NOMO-1 treated with dmso at 0.1 percent for 144 hours (cell line): ENCODE data around the gene ALPI.

ENCODE experiments used
- DNase-seq: peaks from one replicate; lab custom pipeline; 2025; ENCODE audit not compliant: unreplicated experiment; lab: John Stamatoyannopoulos, UW

The ALPI gene

DNA sequence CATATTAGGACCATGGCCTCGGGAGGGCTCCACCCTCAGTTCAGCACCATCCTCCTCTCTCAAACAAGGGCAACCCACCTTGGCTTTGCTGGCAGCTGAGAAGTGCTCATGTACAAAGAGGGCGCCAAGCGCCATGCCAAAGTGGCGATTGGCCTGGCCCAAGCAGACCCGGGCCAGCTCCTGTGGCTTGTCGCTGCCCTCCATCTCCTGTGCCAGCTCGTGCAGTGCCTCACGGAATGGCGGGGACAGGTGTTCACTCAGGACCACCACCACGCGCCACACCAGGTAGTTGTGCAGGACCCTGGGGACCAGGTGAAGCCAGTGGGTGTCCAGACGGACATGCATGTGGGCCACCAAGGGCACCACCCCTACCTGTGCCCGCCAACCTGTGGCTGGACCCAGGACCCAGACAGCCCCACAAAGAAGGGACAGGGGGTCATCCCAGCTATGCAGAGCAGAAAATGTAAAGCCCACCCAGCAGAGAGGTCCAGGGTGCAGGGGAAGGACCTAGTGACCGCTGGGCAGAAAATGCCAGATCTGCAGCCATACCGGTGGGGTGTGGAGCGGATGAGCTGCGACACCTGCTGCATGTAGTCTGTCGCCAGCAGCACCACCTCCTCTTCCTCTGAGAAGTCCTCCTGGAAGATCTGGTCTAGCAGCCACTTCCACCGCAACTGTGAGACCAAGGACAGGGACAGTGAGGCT lies 28.1 kb downstream of the ALPI start:
- no peak for DNase-seq

DNA sequence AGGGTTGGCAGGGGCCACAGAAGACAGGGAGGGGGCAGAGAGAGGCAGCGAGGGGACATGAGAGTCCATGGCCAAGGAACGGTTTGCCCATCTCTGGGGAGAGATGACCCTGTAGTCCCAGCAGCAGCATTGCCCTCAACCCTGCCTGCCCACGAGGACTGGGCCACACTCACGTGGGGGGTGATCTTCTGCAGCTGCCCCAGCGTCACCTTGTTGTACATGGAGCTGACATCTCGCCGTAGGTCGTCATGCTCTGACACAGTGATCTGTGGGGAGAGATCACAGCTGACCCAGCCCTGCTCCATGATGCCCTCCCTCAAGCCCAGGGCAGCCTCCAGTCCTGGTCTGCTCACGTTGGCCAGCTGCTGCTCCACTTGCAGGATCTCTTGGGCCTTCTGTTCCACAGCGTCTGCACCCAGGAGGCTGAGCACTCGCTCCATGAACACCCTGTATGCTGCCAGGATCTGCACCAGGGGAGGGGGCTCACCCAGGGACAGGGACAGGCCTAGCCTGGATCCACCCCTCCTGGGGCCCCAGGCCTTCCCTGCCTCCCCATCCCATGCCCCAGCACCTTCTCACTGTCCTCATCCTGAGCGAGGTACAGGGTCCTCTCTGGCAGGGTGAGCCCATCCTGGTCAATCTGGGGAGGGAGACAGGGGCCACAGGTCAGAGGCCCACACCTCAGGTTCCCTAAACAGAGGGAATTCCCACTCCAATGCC lies 28.8 kb downstream of the ALPI start:
- no peak for DNase-seq

DNA sequence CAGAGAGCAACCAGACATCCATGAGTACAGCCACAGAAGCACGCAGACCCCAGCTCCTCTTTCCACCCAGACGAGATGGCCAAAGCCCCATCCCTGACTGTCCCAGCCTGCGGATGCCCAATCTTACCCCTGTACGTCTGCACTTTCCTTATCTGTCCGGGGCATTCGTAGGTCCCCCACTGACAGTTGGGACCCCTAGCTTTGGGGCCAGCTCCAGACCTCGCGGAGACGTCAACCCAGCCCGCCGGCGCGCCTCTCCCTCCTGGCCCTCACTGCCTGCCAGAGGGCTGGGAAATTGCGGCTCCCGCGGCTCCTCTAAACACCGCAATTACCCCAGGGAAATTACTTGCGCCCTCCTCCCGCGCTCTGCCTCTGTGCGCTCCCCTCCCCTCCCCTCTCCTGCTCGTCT lies 29.4 kb downstream of the ALPI start:
- DNase-seq = no peak

DNA sequence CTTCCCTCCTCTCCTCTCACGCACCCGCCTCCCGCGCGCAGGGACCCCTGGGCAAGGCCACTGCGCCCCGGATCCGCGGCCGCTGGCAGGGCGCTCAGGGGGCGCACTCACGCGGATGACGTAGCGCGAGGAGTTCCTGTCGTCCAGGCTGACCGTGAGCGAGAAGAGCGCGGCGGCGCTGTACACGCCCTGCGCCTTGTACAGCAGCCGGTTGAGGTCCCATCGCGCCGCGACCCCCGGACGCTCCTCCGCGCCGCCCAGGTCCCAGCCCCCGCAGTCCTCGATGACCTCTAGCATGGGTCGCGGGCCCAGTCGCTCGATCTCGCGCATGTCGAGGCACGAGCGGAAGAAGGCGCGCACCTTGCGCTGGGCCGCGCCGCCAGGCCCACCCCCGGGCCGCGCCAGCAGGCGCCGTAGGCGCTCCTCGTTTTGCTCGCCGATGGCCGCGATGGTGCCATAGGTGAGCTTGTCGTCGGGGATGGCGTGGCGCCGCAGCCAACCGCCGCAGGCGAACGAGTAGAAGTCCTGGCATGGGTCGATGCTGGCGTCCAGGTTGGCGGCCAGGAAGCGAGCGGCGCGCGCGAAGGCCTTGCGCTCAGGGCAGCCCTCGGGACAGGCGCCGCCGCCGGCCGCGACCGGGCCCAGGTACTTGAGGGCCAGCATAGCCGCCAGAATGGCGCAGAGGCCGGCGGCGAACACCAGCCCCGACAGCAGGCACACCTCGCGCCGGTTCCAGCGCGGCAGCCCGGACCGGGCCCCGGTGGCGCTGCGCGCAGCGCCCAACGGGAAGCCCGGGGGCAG lies 30.0 kb downstream of the ALPI start:
- DNase-seq = no peak

DNA sequence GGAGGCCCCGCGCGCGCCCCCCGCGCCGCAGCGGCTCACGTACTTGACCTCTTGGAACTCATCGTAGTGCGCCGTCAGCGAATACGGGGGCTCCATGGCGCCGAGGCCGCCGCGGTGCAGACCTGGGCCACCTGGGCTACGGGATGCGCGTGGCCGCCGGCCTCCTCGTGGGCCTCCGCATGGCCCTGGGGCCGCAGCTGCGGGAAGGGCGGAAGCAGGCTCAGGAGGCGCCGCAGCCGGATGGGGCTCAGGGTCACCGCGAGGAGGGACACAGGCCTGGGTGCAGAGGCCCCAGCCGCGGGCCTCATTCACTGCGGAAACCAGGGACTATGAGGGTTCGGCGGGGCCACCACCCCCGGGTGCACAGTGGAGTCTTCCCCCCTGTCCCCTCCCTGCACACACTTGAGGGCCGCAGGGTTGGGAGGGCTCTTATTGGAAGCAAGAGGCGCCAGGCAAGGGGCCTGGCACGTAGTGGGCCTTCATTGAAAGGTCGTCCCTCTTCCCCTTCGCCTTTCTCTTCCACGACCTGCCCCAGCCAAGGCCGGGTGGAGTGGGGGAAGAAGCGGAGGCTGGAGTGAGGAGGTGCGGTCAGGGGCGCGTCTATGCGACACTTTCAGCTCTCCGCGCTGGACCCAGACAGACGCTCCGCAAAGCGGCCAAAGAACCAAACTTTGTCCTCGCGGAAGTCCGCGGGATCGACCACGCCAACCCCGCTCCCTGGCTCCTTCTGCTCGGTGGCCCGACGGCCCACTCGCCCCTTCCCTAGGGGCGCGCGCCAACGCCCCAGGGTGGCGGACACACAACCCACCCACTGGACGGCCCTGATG lies 30.8 kb downstream of the ALPI start:
- DNase-seq = no peak

DNA sequence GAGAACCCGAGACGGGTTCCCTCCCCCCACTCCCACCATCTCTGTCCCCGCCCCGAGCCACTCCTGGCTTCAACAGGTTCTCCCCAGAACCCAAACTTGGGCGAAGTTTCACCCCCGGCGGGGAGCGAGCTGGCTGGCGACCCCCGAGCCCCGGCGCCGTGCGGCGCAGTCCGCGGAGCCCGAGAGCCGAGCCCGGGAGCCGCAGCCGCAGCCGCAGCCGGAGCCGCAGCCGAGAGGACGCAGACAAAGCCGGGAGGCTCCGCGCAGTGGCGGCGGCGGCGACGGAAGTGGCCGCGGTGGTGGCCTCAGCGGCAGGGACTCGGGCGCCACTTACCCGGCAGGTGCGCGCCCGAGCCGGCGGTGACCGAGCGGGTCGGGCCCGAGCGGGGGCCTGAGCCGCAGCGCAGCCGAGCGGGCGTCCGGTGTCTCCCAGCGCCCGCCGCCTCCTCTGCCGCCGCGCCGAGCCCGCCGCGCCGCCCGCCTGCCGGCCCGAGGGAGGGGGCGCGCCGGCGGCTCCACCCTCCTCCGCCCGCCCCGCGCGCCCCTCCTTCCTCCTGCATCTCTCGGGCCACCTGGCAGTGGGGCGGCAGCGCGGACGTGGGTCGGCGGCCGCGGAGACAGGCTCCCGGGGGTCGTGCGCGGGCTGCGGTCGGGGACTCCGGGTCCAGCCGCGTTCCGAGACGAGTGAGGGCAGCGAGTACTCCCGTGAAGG lies 31.6 kb downstream of the ALPI start, which contains the start of gene ECEL1:
Gene ECEL1 (minus strand): TSS at position 450 of the 712 bp plus-strand sequence. CDS start 1,181 bp downstream, outside the sequence.
- no peak for DNase-seq

DNA sequence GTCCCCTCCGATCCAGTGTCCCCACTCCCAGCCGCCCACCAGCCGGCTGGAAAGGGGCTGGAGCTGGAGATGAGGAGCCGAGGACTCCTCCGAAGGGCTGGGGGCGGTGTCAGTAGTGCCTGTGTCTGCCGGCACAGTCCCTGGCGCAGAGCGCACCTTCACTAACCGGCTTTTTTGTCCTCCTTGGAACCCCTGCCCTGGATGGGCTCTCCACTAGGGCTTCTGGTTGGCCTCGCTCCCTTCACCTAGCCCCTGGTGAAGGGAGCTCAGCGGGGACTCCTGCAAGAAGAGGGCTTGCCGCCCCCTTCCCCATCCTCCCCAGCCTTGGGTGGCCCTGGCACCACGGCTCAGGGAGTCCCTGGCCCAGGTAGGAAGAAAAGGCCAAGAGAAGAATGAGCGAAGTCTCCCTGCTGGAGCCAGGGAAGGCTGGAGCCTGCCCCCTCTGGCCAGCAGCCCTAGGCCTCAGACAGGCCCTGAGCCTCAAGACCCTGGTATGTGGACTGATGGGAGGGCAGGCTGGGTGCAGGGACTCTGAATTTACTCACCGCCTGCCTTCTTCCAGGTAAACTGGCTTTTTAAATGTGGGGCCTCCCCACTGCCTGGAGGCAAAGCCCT lies 32.3 kb downstream of the ALPI start:
- no peak for DNase-seq

DNA sequence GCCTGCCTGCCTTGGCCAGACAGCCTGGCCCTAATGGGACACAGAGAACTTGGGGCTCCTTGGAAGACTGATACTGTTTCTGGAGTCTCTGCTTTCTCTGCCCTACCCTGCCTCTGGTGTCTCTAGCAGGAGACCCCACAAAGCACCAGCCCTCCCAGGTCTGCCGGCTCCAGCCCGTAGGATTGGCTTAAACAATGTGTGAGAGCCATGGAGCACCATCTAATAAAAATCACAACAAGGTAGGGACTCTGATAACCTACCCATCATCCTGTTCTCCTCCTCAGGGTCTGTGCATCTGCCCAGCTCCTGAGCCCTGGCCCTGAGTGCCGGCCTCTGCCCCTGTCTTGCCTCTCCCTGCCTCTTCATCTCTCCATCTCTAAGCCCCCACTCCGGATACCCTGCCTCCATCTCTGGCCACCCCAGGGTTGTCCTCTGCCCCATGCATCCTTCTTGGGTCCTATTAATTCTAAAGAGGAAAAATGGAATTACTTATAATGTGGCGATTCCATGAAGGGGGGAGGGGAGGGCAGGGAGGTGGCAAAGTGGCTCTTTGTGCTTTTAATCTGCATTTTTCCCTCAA lies 32.9 kb downstream of the ALPI start:
- no peak for DNase-seq

DNA sequence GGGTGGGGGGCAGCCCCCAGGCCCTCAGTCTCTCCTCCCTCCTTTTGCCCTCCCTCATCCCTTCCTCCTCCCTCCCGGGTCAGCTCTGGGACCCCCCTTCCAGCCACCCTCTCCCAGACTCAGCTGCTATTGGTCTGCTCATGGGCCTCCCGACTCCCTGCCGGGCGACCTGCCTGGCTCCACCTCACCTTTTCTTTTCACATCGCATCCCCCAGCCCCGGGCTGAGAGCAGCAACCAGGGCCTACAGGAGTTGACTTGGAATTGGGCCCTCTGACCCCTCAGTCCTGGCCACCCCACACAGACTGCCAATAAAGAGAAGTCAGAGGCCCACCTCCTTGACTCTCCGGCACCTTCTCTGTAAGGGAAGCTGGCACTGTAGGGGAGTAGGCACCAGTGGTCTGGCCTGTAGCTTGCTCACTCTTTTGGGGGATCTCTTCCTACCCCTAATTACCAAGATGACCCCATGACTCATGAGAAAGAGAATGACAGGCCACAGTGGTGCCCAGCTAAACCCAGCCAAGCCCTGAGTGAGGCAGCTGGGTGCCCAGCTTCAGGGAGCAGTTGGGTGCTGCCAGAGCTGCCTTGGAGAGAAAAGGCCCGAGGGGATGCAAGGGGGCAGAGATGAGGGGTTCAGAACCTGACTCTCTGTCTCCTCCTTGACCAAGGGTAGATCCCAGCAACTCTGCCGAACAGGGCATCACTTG lies 33.7 kb downstream of the ALPI start:
- no peak for DNase-seq

DNA sequence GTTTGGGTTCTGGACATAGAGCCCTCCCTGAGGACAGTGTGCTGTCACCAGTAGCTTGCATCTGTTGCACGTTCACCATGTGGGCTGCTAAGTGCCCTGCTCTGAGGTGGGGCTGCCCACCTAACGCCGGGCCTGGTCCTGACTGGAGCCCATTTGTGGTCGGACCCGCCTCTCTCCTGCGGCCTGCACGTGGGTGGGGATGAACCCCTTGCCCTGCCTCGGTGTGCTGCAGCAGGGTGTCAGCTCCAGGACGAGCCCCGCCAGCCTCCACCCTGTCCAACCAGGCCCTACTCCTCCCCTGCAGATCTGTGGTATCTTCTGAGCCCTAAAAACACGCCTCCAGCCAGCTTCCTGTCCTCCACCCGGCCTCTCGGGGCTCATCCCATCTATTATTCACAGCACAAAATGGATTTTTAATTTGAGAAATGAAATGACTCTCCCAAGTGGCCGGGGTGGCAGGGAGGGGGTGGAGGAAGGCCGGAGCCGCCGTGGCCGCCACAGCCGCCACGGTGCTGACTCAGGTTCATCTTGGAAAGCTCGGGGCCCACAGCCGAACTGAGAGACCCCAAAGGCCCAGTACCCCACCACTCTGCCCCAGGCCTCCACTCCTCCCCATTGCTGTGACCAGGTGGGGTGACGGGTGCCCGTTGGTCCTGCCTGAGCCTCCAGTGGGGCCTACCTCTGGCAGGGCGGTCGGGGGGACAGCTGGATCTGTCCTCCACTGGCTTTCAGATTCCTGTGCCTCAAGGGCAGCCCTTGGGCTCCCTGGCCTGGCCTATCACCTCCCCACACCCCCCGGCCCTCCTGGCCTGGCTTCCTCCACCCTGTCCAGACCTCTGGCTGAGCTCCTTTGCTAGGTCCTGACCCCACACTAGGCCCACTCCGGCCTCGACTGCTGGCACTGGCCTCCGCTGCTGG lies 34.5 kb downstream of the ALPI start:
- DNase-seq = no peak

DNA sequence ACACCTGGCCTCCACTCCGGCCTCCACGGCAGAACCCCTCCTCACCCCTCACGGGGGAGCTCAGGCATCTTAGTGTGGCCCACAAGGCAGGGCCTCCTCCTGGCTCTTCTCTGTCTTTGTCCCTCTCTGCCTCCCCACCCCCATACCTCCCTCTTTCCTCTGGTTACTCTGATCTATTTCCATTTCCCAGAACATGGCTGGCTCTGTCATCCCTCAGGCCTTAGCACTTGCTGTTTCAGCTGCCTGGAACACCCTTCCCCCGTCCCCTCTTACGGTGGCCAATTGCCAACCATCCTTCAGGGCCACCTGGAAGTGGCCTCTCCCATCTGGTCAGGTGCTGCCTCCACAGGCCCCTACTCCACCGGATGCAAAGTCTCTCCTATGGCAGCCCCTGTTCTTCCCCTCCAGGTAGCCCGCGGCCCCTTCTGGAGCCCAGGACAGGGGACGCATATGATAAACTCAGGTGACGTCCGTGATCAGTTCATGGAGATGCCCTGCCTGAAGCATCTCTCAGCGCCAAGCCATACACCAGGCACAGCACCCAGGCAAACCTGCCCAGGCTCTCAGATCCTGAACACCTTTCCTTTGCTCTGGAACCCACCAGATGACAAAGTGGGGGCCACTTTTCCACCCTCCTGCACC lies 35.3 kb downstream of the ALPI start:
- no peak for DNase-seq

DNA sequence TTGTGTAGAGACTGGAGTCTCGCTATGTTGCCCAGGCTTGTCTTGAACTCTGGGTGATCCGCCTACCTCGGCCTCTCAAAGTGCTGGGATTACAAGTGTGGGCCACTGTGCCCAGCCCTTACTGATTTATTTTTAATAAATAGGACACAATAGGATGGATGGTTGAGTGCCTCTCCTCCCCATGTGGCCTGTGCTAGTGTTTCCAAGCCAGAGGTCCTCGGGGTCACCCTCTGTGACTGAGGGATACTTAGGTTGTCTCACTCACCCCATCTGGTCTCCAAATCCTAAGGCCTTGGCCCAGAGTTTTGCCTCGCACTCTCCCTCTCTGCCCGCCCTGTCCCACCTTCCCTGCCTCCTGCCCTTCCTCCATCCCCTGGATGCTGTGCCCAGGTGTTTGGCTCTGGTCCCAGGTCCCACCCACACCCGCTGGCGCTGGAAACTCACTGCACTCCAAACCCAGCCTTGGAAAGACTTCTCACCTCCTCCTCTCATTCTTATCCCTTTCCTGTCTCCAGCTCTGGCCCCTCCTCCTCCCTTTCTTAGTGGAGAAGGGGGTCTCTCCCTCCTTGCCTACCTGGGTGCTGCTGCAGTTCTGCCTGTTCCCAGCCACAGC lies 36.4 kb downstream of the ALPI start:
- no peak for DNase-seq

DNA sequence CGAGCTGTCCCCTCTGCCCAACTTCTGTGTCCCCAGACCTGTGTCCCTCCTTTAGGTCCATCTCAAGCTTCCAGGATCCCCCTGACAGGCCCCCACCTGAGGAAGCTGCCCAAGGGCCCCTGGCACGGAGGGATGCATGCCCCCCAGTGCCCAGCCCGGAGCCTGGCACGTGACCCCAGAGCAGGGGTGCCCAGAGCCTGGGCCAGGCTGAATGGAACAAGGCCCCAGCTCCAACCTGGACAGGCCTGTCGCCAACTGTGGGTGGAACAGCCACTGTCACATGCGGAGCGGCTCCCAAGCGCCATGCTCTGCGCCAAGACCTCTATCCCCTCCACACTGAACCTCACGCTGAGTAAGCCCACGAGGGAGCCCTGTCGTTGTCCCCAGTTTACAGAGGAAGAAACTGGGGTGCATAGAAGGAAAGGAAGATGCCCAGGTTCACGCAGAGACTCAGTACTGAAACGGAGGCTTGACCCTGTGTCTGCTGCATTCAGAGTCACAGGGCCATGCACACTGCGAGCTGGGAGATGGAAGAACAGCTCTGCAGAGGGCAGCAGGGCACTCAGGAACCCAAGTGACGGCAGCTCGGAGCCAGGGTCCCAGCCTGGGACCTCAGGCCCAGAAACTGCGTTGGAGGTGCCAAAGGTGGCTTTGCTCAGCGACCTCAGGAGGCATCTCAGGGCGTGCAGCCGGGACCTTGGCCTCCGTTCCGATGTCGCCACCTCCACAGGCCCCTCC lies 37.2 kb downstream of the ALPI start:
- DNase-seq = no peak

DNA sequence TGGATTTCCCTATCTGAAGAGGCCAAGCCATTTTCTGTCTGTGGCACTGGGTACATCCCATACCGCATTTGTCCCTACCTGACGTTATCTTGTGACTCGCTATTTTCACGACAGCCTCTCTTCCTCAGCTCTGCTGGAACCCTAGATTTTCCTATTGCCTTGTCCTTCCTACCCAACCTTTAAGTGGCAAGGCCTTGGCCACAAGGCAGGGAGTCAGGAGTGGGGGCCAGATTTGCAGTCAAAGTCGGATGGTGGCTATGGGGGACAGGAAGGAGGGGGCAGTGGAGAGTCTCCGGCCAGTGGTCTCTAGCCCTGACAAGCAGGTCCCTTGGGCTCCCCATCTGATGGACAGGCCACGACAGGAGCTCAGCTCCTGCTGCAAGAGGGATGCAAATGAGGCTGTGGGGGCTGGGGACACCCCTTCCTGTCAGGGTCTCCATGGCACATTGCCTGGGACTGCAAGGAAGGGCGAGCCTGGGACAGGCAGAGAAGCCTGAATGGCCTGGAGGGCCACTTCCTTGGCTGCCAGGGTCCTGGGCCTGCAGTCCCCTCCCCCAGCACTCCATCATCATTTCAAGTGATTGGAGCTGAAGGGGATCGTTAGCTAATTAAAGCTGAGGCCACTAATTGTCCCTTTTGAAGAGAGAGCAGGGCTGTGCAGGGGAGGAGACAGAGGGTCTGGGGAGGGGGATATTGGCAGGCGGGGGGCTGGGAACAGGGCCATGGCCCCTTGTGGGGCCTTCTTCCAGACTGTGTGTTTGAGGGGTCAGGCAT lies 37.9 kb downstream of the ALPI start:
- DNase-seq = no peak

DNA sequence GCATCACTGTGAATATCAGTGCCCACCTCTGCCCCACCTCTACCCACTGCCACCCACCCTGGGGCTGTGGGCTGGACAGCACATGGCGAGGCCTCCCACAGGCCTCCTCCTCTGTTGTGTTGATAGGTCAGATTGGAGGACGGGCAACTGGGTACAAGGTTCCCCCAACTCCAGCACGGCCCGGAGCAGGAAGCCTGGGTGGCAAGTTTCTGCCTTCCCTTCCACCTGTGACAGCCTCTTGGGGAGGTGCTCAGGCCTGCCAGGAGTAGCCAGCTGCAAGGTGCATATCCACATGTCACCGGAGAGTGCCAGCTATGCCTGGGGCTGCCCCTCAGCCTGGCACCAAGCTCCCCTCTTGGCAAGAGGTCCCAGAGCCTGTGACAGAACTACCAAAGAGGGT lies 38.6 kb downstream of the ALPI start:
- no peak for DNase-seq

DNA sequence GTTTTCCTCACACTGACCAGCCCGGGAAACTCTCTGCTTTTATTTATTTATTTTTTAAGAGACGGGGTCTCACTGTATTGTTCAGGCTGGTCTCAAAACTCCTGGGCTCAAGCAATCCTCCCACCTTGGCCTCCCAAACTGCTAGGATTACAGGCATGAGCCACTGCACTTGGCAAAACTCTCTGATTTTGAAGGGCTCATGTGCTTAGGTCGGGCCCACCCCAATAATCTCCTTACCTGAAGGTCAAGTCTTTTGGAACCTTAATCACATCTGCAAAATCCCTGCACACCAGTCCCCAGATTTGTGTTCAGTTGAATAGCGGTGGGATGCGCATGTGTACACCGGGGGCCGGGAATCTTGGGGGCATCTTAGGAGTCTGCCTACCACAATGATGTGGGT lies 39.3 kb downstream of the ALPI start:
- DNase-seq = no peak
